Thymus (tissue), 11 donors: ENCODE data around the gene KRTAP10-4. TPM values are rescaled to one million over a fixed set of nuclear protein-coding genes. Genes with fewer than 3 reads are reported as not detected.

Experiments
- DNase-seq, 9 donors: peaks; one replicate each; pipeline ENCODE4 v3.0.0-alpha.2; 2013; ENCODE audit warnings: low spot score in 9 of 9, low read depth in 6 of 9, missing footprints in 1 of 9
- H3K27ac ChIP-seq, 2 donors: one replicate each; pipeline ENCODE4 v1.5.1; 2013; ENCODE audit warnings: control low read depth in 1 of 2, low read depth in 1 of 2, low read length in 1 of 2, mild to moderate bottlenecking in 1 of 2, moderate library complexity in 1 of 2
- H3K27me3 ChIP-seq, 2 donors: one replicate each; pipeline ENCODE4 v1.5.1; 2013; ENCODE audit warnings: low read length in 1 of 2; ENCODE audit not compliant: control insufficient read depth in 2 of 2, insufficient read depth in 1 of 2
- H3K36me3 ChIP-seq, 2 donors: one replicate each; pipeline ENCODE4 v1.5.1; 2013; ENCODE audit warnings: low read length in 1 of 2, mild to moderate bottlenecking in 1 of 2, moderate library complexity in 1 of 2; ENCODE audit not compliant: control insufficient read depth in 2 of 2, insufficient read depth in 2 of 2
- H3K4me1 ChIP-seq, 2 donors: one replicate each; pipeline ENCODE4 v1.5.1; 2013; ENCODE audit warnings: low read length in 2 of 2; ENCODE audit not compliant: control insufficient read depth in 2 of 2, insufficient read depth in 2 of 2
- H3K4me3 ChIP-seq, 2 donors: one replicate each; pipeline ENCODE4 v1.5.1; 2013; ENCODE audit warnings: low read length in 2 of 2, control low read depth in 1 of 2, mild to moderate bottlenecking in 1 of 2
- H3K9me3 ChIP-seq, 2 donors: one replicate each; pipeline ENCODE4 v1.5.1; 2013; ENCODE audit warnings: low read length in 1 of 2, mild to moderate bottlenecking in 1 of 2; ENCODE audit not compliant: control insufficient read depth in 2 of 2, insufficient read depth in 1 of 2
- WGBS: extraction: QIAGEN DNeasy Blood & Tissue Kit; methylation state at CpG from one replicate; pipeline ENCODE4 v1.1.7; 2013; 5-methylcytosine and 5-hydroxymethylcytosine counted together
- polyA plus RNA-seq: library from polyadenylated mRNA; stranded (reverse); fragments of 200-250 nt; gene quantifications from one replicate; pipeline ENCODE4 v1.2.3, GENCODE V29; 2013
- total RNA-seq: library from RNA; stranded (reverse); fragments of 120-200 nt; gene quantifications from one replicate; pipeline ENCODE4 v1.2.4, GENCODE V29; 2013
- donor health status: healthy.

KRTAP10-4 gene
- total and polyA plus RNA-seq, 2 donors = not detected

DNA sequence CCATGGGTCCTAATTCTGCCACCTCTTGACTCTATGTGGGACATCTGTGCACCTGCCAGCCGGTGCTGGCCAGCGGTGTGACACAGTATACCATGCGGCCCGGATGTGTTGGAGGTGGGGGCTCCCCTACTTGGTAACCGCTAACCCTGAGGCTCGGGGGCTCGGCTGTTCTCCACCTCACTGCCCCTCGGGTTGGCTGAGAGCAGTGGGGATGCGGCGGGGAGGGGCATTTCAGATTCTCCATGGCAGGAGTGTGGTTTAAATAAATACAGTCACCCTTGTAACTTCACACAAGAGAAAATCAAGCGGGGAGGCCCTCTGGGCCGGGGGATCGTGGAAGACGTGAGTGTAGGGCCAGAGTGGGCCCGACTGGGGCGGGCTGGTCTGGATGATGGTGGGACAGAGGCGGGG is 44.5 kb upstream of the KRTAP10-4 start:
- no peak overlapping the region for H3K4me3 ChIP-seq
- no peaks in the 10 kb centered on the region for H3K4me1 ChIP-seq
- DNase-seq = no peak
- no peaks in the 10 kb centered on the region for H3K36me3 ChIP-seq
- H3K9me3 ChIP-seq = no peaks in the 10 kb centered on the region
- H3K27me3 ChIP-seq = no peaks in the 10 kb centered on the region
- no peak overlapping the region for H3K27ac ChIP-seq
- WGBS = 96% methylated on average over 17 of the region's 17 CpGs

DNA sequence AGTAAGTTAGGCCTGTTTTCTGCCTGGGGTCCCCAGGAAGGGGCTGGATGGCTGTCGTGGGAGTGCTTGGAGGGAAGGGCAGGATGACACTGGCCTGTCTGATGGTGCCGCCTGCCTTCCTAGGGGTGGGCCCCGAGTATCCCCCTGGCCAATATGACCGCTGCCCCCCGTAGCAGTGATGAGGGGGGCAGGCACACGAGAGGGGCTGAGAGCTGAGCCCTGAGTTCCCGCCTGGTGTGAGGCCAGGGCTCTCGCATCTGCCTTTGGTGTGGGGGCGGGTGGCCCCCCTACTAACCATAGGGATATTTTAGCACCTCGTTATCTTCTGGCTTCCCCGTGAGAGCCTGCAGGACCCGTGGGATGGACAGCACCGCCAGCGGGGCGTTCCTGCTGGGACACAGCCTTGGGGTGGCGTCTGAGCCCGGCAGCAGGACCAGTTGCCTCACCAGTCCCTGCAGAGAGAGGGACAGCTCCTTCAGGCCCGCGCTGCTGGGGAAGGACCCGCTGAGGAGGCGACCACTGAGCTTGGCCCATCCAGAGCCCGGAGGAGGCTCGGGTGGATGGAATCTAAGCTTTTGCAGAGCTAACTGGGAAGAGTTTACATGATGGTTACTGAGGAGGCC is 43.9 kb upstream of the KRTAP10-4 start:
- Histone ChIP-seq H3K4me3 (no peak overlapping the region), H3K4me1 (no peaks in the 10 kb centered on the region), H3K27me3 (no peaks in the 10 kb centered on the region), H3K9me3 (no peaks in the 10 kb centered on the region), H3K27ac (no peak overlapping the region), H3K36me3 (no peaks in the 10 kb centered on the region)
- no peak for DNase-seq
- WGBS = 91% methylated on average over 23 of the region's 23 CpGs

DNA sequence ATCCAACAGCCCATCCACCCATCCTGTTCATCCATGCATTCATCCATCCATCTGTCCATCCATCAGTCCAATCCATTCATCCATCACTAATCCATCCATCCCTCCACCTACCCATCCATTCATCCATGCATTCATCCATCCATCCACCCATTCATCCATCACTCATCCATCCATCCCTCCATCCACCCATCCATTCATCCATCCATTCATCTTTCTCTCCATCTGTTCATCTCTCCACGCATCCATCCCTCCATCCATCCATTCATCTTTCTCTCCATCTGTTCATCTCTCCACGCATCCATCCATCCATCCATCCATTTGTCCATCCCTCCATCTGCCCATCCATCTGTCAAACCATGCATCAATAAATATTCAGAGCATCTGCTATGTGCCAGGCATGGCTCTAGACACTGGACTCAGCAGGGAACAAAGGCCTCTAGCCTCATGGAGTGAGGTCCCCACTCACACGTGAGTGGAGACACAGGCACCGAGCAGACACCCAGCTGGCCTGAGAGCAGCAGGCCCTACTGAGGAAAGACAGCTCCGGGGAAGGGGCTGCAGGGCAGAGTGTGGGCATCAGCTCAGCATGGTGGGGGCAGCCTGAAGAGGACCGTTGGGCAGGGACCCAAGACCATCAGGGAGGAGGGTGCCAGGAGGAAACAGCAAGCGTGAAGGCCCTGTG is 43.2 kb upstream of the KRTAP10-4 start:
- no peak overlapping the region for H3K27ac ChIP-seq
- no peaks in the 10 kb centered on the region for H3K27me3 ChIP-seq
- 89% methylated on average over 7 of the region's 7 CpGs for WGBS
- H3K4me3 ChIP-seq = no peak overlapping the region
- H3K9me3 ChIP-seq = no peaks in the 10 kb centered on the region
- no peaks in the 10 kb centered on the region for H3K4me1 ChIP-seq
- no peaks in the 10 kb centered on the region for H3K36me3 ChIP-seq
- DNase-seq = no peak

GRCh38 chr21:44530903-44531605 is 42.5 kb upstream of the KRTAP10-4 start:
- H3K27me3 ChIP-seq = peaks cover 0 to 2% of the 10 kb centered on the region in 2 donors
- WGBS = 92% methylated on average over 23 of the region's 23 CpGs
- no peak overlapping the region for H3K4me3 ChIP-seq
- H3K36me3 ChIP-seq = no peaks in the 10 kb centered on the region
- H3K9me3 ChIP-seq = no peaks in the 10 kb centered on the region
- H3K4me1 ChIP-seq = no peaks in the 10 kb centered on the region
- H3K27ac ChIP-seq = no peak overlapping the region
- DNase-seq = no peak

DNA sequence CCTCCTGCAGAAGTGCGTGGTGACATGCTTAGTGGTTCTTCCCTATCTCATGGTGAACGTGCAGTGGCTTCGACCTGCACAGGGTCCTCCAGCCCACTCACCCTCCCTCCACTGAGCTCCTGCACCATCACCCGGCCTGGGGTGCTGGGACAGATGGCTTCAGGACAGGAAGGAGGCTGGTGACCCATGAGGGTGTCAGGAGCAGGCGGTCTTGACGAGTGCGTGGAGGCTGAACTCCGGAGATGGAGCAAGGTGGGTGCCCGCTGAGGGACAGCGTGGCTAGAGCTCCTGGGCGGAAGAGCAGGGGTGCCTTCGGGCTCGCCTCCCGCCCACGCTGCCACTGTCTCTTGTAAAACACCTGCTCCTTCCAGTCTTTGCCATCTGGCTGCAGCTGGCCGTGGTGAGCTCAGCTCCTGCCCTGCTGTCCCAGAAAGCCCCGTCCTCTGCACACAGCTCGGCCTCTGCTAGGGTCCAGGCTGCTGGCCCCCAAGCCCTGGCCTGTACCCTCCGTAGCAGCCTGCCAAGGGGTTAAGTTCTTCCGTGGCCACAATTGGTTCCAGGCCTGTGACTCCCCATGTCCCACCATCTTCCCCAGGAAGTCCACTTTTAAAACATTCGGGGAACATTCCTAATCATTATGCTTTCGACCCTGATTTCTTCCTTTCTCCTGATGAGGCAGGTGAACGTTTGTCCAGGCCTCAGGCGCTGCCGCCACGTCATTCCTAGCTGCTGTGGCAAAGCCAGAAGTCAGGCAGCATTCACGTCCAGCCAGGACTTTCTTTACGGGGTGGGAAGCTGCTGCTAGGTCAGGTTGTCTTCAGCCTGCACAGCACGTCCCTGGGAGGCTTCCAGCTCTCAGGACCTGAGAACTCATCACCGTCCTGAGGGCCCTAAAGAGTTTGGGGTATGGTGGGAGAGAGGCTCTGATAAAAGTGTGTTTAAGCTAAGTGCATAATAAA is 41.6 kb upstream of the KRTAP10-4 start:
- Histone ChIP-seq H3K27ac (no peak overlapping the region), H3K4me1 (no peaks in the 10 kb centered on the region), H3K9me3 (no peaks in the 10 kb centered on the region), H3K27me3 (peaks cover 0 to 2% of the 10 kb centered on the region in 2 donors), H3K36me3 (no peaks in the 10 kb centered on the region), H3K4me3 (no peak overlapping the region)
- no peak for DNase-seq
- 88% methylated on average over 30 of the region's 30 CpGs for WGBS

DNA sequence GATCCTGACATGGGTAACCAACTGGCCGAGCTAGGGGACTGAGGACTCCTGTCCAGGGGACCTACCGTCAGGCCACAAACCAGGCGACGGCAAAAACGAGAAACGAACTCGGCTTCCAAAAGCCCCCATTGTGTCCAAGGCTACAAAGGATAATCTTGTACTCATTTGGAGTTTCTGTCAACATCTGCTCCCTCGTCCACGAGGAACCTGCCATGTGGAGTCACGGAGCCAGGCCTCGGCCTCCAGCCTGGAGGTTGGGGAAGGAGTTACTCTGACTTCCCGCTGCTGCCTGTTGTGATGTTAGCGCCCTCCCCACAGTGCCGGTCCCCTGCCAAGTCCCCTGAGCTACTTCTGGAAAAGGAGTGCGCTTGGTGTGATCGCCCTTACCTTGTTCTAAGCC is 40.8 kb upstream of the KRTAP10-4 start:
- Histone ChIP-seq H3K36me3 (no peaks in the 10 kb centered on the region), H3K4me1 (no peaks in the 10 kb centered on the region), H3K9me3 (no peaks in the 10 kb centered on the region), H3K27ac (no peak overlapping the region), H3K4me3 (no peak overlapping the region), H3K27me3 (peaks cover 0 to 2% of the 10 kb centered on the region in 2 donors)
- 96% methylated on average over 16 of the region's 16 CpGs for WGBS
- DNase-seq = no peak

GRCh38 chr21:44533121-44533890 is 40.2 kb upstream of the KRTAP10-4 start:
- Histone ChIP-seq H3K4me1 (no peaks in the 10 kb centered on the region), H3K9me3 (no peaks in the 10 kb centered on the region), H3K4me3 (no peak overlapping the region), H3K27me3 (peaks cover 0 to 2% of the 10 kb centered on the region in 2 donors), H3K36me3 (no peaks in the 10 kb centered on the region), H3K27ac (no peak overlapping the region)
- 95% methylated on average over 37 of the region's 37 CpGs for WGBS
- no peak for DNase-seq

GRCh38 chr21:44533891-44534627 is 39.5 kb upstream of the KRTAP10-4 start:
- H3K36me3 ChIP-seq = no peaks in the 10 kb centered on the region
- H3K4me3 ChIP-seq = no peak overlapping the region
- no peaks in the 10 kb centered on the region for H3K9me3 ChIP-seq
- no peaks in the 10 kb centered on the region for H3K4me1 ChIP-seq
- 93% methylated on average over 21 of the region's 21 CpGs for WGBS
- DNase-seq = no peak
- H3K27me3 ChIP-seq = peaks cover 0 to 2% of the 10 kb centered on the region in 2 donors
- no peak overlapping the region for H3K27ac ChIP-seq
